GM19025 (cell line): ENCODE data around the gene KLHDC1.
"Not testable (repeated sequence)": the region's sequence is repeated elsewhere in the genome, so short reads cannot be mapped to it uniquely, and the experiment has no call there.

Experiments
- ATAC-seq: cut with Tn5 transposase; IDR thresholded peaks from one replicate; pipeline ENCODE4 v1.9.1; 2021; ENCODE audit warnings: mild to moderate bottlenecking, low read depth, moderate library complexity; ENCODE audit not compliant: unreplicated experiment

The KLHDC1 gene, protein sequence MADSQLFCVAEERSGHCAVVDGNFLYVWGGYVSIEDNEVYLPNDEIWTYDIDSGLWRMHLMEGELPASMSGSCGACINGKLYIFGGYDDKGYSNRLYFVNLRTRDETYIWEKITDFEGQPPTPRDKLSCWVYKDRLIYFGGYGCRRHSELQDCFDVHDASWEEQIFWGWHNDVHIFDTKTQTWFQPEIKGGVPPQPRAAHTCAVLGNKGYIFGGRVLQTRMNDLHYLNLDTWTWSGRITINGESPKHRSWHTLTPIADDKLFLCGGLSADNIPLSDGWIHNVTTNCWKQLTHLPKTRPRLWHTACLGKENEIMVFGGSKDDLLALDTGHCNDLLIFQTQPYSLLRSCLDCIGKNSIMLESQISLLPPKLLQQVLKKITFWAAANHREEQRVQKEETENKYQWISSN

DNA sequence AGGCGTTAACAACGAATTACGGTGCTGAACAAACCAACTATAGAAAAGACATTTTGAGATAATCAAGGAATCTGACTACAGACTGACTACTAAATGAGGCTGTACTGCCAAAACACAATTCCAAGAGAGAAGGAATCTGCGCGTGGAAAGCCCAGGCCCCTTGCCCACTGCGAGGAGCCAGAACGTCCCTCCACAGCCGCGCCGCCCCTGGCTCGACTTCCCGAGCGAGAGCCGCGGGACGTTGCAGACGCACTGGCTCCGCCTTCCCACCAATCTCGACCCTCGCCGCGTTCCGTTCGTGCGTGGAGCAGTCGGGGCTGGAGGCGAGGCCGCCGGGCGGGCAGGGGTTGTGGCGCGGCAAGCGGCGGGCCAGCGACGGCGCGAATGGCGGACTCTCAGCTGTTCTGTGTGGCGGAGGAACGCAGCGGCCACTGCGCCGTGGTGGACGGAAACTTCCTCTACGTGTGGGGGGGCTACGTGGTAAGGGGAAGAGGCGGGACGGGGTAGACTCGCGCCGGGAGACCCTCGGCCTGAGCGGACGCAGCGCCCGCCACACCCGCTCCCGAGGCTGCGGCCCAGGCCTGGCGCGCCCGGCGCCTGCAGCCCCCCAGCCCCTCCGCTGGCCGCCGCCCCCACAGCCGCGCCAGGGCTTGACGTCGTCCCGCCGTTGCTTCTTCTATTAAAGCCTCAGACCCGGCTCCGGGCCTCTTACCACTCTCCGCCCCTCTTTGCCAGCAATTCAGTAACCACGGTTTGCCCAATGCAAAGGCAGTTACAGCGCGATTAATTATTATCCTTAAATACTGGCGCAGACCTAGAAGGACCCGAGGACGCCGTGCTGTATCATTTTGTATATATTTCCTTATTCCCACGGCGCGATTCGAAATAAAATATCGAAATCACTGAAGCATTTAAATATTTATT lies at the start of gene KLHDC1:
KLHDC1 (plus strand) TSS at position 310 of the 924 bp plus-strand sequence; CDS start at position 385, 75 bp downstream.
- peak; percentile 55 for ATAC-seq

DNA sequence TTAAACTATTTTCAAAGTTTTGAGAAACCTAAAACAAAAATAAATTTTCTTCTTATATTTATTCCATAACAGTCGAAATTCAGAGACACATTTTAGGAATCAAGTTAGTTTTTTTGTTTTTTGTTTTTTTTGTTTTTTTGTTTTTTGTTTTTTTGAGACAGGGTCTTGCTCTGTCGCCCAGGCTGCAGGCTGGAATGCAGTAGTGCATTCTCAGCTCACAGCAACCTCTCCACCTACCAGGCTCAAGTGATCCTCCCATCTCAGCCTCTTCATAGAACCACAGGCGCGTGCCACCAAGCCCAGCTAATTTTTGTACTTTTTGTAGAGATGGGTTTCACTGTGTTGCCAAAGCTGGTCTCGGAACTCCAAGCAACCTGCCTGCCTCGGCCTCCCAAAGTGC lies 39.4 kb upstream of the KLHDC1 start:
- no peak for ATAC-seq

DNA sequence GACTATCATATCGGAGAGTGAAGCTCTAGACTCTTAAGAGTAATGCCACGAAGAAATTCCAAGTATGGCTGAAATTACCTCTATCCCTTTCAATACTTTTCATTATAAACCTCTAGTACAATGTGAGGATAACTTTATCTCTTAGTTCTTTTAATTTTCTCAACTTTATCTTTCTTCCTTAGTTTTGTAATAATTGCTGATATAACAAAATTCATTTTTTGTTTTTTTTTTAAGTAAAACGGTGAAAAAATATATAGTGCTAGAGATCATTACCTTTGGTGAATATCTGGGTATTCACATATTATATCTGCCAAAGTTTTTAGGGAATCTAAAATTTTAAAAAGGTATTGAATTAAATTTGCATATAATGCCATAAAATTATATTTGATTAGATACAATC lies 38.4 kb upstream of the KLHDC1 start:
- ATAC-seq: no peak

DNA sequence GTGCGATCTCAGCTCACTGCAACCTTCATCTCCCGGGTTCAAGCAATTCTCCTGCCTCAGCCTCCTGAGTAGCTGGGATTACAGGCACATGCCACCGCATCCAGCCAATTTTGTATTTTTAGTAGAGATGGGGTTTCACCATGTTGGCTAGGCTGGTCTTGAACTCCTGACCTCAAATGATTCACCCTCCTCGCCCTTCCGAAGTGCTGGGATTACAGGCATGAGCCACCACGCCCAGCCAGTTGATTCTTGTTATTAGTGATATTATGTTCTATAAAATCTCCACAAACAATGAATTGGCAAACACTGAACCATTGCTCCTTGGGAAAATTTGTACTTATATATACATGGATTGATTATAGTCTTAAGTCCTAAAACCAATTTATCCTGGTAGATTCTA lies 35.4 kb upstream of the KLHDC1 start:
- ATAC-seq: not testable (repeated sequence)

DNA sequence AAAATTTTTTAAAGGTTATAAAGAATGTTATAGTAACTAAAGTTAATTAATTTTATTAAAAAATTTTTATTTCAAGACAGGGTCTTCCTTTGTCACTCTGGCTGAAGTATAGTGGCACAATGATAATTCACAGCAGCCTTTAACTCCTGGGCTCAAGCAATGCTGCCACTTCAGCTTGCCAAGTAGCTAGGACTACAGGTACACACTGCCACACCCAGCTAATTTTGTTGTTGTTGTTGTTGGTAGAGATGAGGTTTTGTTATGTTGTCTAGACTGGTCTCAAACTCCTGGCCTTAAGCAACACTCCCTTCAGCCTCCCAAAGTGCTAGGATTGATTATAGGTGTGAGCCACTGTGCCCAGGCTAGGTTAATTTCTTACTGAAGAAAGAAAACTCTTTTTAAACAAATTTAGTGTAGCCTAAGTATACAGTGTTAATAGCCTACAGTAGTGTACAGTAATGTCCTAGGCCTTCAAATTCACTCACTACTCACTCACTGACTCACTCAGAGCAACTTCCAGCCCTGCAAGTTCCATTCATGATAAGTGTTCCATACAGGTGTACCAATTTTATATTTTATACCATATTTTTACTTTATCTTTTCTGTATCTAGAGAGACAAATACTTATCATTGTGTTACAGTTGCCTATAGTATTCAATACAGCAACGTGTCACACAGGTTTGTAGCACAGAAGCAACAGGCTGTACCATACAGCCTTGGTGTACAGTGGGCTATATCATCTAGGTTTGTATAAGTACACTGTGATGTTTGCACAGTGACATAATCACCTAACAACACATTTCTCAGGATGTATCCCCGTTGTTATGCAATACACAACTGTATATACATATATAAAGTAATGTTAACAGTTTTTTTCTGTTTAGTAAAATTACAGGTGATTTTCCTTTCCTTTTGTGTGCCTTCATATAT lies 33.1 kb upstream of the KLHDC1 start:
- no peak for ATAC-seq

DNA sequence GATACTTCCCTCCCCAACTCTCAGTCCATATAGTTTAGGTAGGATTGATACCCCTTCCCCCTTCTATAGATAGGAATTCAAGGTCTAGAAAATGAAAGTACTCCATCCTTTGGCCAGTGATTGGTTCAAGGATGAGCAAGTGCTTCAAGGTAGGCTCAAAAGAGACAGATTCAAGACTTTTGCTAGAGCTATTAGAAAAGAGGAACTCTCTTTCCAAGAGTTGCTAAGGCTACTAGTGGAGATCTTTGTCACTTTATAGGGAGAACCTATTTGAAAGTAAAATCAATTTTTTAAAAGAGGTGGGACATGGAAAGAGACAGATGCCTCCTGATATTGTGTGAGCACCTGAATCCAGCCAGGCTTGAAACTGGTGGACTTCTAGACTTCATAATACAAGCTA lies 22.4 kb upstream of the KLHDC1 start:
- ATAC-seq: no peak

DNA sequence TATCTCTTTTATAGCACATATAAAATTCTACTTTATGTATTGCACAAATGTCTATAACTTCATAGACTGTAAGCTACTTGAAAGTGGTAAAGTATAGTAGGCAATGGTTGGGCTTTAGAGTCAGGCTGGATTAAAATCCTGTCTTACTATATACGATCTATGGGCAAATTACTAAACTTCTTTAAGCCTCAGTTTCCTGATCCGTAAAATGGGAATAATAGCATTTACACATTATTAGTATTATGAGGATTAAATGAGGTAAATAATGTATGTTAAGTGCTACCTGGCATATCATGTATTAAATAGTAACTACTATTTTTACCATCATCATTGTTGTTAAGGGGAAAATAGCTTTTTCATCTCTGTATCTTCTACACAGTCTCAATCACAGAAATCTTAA lies 19.3 kb upstream of the KLHDC1 start:
- no peak for ATAC-seq

DNA sequence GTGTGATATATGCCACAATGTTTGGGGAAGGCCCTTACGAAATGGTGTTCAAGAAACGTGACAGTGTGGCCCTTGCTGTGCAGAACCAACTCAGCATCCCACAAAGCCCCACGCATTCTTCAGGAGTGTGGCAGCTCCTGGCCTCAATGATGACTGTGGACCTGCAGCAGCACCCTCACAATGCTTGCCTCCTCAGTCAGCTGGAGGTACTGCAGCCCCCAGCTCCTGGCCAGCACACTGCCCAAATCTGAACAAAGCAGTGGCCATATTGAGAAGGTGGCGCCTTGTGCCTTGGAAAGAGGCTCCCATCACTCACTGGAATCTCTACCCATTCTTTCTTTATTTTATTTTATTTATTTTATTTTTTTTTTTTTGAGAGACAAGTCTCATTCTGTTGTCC lies 15.3 kb upstream of the KLHDC1 start:
- no peak for ATAC-seq

DNA sequence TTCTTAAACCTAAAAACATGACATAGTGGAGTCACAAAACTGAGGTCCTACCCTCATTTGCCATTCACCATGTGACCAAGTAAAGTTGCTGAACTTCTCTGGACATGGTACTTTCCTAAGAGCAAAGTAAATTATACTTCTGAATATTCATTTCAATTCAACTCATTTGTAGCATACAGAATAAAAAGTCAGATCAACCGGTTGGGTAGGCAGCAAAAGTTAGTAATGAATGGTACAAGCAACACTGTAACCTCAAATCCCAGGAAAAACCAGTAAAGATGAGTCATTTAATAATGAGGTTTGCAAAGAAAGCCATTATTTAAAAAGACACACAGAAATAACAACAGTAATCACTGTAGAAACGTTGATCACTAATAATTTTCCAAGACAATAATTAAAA lies 13.6 kb upstream of the KLHDC1 start:
- ATAC-seq: no peak

DNA sequence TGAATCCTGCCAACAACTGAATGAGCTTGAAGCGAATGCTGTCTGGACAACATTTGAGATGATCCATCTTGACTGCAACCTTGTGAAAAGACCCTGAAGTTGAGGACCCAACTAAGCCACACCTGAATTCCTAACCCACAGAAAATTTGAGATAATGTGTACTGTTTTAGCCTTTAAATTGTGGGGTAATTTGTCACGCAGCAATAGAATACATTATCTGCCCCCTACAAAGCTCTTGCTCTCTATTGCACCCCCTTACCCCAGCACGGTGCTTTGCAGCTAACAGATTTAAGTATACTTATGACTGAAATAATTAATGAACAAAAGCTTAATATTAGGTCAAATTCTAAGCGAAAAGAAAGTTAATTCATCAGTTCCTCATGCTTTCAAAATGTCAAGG lies 6.5 kb upstream of the KLHDC1 start:
- no peak for ATAC-seq

DNA sequence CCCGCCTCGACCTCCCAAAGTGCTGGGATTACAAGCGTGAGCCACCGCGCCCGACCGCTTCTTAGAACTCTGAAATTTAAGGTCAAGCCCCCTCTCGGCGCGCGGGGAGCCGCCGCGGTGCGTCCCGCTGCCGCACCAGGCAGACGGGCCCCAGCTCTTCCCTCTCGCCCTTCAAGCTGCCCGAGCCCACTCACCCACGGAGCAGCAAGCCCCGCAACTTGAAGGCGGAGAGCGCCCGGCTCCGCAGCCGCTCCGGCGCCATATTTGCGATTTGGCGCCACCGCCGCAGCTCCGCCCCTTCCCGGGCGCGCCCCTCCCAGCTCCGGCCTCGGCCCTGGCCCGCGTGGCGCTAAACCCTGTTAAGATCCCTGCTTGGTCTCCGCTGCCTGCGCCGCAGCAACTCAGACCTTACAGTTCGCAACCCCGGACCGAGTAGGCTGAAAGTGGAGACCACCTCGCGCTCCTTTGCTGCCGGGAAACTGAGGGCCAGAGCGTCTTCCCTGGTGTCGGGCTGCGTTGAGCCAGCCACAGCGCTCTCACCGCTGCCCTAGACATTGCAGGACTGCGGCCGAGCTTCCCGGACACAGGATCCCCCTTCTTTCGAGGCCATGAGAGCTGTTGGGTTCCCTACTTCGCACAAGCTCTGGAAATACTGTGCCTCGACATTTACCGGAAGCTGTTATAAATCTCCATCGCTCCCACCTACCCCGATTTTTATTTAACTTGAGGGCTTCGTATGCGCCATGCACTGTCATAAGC lies 4.8 kb upstream of the KLHDC1 start, which contains the start of gene POLE2:
POLE2 (minus strand) TSS at position 273 of the 759 bp plus-strand sequence; CDS start at position 262, 11 bp downstream.
- peak; percentile 80 for ATAC-seq

DNA sequence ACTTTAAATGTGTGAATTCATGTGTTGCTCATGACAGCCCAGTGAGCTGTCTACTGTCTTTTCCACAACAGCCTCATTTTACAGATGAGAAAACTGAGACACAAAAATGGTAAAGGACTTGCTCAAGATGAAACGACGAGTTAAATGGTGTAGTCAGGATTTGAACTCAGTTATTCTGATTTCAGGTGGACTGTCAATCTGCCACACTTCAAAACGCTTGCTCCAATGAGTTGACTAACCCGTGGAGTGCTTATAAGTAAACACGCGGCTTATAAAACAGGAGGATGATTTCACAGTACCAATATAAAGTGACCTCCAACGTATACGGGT lies 4.3 kb upstream of the KLHDC1 start:
- ATAC-seq: no peak

DNA sequence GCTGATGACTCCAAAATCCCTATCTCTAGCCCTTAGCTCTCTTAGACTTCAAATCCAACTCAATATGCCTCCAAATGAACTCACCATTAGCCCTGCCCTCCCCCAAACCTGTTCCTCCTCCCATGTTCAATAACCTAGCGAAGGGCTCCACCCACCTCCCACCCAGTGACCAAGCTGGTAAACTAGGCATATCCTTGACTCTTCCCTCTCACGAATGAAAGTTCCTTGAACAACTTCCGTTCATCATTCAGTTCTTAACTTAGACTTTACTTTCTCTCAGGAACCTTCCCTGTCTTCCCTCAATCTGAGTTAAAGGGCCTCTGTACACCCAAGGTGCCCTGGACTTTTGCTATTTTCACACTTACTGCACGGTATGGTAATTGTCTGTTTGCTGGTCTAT lies 1.9 kb upstream of the KLHDC1 start:
- no peak for ATAC-seq

DNA sequence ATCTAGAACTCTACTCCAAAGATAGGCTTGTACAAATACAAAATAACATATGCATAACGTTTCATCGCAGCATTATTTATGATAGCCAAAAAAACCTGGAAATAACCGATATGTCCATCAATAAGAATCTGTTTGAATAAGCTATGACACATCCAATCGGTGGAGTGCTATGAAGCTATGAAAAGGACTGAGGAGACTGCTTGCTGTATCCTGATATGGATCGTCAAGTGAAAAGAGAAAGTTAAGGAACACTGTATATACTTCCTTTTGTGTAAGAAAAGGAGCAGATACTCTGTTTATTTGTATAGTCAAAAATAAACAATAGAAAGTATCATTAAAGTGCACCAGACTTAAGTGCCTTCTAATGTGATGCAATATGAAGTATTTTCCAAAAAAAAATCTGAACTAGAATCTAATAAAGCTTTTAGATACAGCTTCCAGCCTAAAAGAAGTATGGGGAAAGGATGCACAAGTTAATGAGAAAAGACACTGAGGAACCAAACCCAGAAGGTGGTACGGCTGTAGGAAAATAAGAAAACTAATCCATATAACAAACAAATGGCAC lies 645 bp upstream of the KLHDC1 start:
- ATAC-seq: no peak

DNA sequence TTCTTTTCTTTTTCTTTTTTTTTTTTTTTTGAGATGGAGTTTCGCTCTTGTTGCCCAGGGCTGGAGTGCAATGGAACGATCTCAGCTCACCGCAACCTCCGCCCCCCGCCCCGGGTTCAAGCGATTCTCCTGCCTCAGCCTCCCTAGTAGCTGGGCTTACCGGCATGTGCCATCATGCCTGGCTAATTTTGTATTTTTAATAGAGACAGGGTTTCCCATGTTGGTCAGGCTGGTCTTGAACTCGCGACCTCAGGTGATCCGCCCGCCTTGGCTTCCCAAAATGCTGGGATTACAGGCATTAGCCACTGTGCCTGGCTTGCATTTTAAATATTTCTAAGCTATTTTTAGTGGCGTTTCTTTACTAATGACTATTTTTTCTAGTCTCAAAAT lies 810 bp downstream of the KLHDC1 start:
- not testable (repeated sequence) for ATAC-seq

DNA sequence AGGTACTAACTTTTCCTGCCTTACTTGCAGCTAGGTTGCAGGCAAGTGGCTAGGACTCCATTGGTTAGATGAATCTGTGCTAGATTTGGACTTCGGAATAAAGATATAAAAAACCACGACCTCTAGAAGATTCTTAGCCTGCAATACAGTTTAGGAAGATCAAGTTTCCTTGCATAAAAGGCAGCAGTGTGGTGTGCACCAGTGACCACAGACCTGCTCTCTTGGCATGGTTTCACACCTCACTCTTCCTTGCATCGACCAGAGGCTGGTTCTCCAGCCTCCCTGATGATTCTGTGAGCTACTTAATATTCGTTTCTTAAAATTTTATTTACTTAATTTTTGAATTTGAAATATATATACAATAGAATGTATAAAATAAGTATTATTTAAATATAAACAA lies 9.8 kb downstream of the KLHDC1 start:
- no peak for ATAC-seq

DNA sequence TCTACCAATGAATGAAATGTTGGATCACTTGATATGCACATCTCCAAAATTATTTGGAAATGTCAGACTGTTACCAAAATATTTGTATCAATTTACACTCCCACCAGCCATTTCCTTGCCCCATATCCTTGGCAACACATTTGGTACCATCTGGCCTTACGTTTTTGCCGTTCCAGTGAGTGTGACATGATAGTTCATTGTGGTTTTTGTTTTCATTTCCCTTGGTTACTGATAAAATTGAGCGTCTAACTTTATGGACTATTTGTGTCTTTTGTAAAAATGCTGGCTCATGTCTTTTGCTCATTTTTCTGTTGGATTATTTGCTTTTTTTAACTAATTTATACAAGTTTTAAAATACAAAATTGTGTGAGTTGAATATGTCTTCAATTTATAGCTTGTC lies 11.0 kb downstream of the KLHDC1 start:
- no peak for ATAC-seq

DNA sequence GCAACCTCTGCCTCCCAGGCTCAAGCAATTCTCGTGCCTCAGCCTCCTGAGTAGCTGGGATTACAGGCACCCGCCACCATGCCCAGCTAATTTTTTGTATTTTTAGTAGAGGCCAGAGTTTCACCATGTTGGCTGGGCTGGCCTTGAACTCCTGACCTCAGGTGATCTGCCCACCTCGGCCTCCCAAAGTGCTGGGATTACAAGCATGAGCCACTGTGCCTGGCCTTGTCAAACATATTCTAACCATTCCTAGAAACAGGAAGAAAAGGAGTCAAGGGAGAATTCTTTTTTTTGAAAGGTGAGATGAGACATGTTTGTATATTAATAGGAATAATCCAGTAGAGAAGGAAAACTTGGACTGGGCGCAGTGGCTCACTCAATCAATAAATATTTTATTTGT lies 11.6 kb downstream of the KLHDC1 start:
- ATAC-seq: not testable (repeated sequence)

DNA sequence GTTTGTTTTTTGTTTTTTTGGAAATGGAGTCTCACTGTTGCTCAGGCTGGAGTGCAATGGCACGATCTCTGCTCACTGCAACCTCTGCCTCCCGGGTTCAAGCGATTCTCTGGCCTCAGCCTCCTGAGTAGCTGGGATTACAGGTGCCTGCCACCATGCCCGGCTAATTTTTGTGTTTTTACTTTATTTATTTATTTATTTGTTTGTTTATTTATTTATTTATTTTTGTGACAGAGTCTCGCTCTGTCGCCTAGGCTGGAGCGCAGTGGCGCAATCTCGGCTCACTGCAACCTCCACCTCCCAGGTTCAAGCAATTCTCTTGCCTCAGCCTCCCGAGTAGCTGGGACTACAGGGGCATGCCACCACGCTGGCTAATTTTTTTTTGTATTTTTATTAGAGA lies 18.1 kb downstream of the KLHDC1 start:
- ATAC-seq: not testable (repeated sequence)
